Psoas muscle (tissue), 8 donors: ENCODE results near the gene MRPS9. TPM values are rescaled to one million over a fixed set of nuclear protein-coding genes. Genes with fewer than 3 reads are reported as not detected.

Source experiments
- ATAC-seq, 4 donors: fragments of 200-7000 bp; cut with Tn5 transposase; one replicate each; pipeline ENCODE4 v1.9.1; 2020; ENCODE audit warnings: moderate library complexity in 3 of 4, mild to moderate bottlenecking in 2 of 4
- DNase-seq, 2 donors: peaks; one replicate each; pipeline ENCODE4 v3.0.0-alpha.2; 2020
- H3K27ac ChIP-seq: fragments of 200-600 bp; one replicate; pipeline ENCODE4 v1.8.0; 2022
- H3K27me3 ChIP-seq, 3 donors: fragments of 200-600 bp in 1 of 3; one replicate each; pipeline versions ENCODE4 v1.6.1 to v1.8.0; 2013 to 2022; ENCODE audit warnings: low read length in 2 of 3, mild to moderate bottlenecking in 2 of 3, moderate library complexity in 1 of 3; ENCODE audit not compliant: insufficient read depth in 3 of 3
- H3K36me3 ChIP-seq, 2 donors: fragments of 200-600 bp in 1 of 2; one replicate each; pipeline versions ENCODE4 v1.6.1 to v1.8.0; 2013 to 2022; ENCODE audit warnings: low read depth in 1 of 2, mild to moderate bottlenecking in 1 of 2, moderate library complexity in 1 of 2; ENCODE audit not compliant: insufficient read depth in 1 of 2
- H3K4me1 ChIP-seq: fragments of 200-600 bp; one replicate; pipeline ENCODE4 v1.8.0; 2022
- H3K4me3 ChIP-seq: fragments of 200-600 bp; one replicate; pipeline ENCODE4 v1.8.0; 2022; ENCODE audit warnings: mild to moderate bottlenecking
- H3K9me3 ChIP-seq: fragments of 200-600 bp; one replicate; pipeline ENCODE4 v1.8.0; 2022
- CTCF ChIP-seq: fragments of 200-600 bp; IDR thresholded peaks from one replicate; pipeline ENCODE4 v1.8.0; 2022; ENCODE audit warnings: antibody characterized with exemption
- WGBS, 3 donors: extraction: QIAGEN DNeasy Blood & Tissue Kit; methylation state at CpG; one replicate each; pipeline versions ENCODE4 v1.1.6 to v1.1.7; 2013; 5-methylcytosine and 5-hydroxymethylcytosine counted together
- intact Hi-C, 2 donors: fragments of 100-400 bp; cut with DNase I; formaldehyde crosslinking; loops; one replicate each; pipeline versions ENCODE4 v1.11.0 to v1.14.2; 2022
- polyA plus RNA-seq, 3 donors: library from polyadenylated mRNA; stranded (reverse); fragments of 200-250 nt; gene quantifications; one replicate each; pipeline ENCODE4 v1.2.3, GENCODE V29; 2013
- total RNA-seq, 4 donors: library from RNA; stranded (reverse); fragmentation: NEBNext Ultra II Directional in 2 of 4; extraction: Animal tissue kit (Norgen Biotek cat#: 25700) in 2 of 4; gene quantifications; one replicate each; pipeline versions ENCODE4 v1.2.1 to v1.2.4, GENCODE V29; 2021 to 2023
- donor health status: healthy with polysubstance abuse.
- donor health status: DM: no; HTN: no; CAD: no; lungs with moderate emphysema.
- donor health status: Bipolar disorder and iron deficiency.
- donor health status: healthy.
- donor health status: DM: yes; HTN: yes; CAD: no.
- donor health status: DM: no; HTN: no; CAD: no.
- donor health status: DM: no; HTN: no; CAD: no.
- donor health status: DM: yes; HTN: yes; CAD: no.

Gene MRPS9
- total and polyA plus RNA-seq, 7 donors, result 41.3 to 62.4 (median 49.8) TPM

GRCh38 chr2:105125920-105126319, 88.1 kb downstream of the MRPS9 start:
- intact Hi-C loops, result loop anchor here in 1 of 2 donors (10.0 kb wide), 1 partner anchor 1071 kb away; no protein-coding TSS in a partner anchor
- WGBS, 3 donors, result 69 to 83% (median 78%) methylated on average over 3 of the region's 3 CpGs
- Histone ChIP-seq H3K4me1 (no peaks in the 10 kb centered on the region), H3K4me3 (no peak overlapping the region), H3K36me3 (no peaks in the 10 kb centered on the region), H3K9me3 (no peaks in the 10 kb centered on the region), H3K27ac (no peak overlapping the region), H3K27me3 (no peaks in the 10 kb centered on the region)
- ATAC-seq (no peak), DNase-seq (no peak)
- no peak for TF ChIP-seq CTCF

DNA sequence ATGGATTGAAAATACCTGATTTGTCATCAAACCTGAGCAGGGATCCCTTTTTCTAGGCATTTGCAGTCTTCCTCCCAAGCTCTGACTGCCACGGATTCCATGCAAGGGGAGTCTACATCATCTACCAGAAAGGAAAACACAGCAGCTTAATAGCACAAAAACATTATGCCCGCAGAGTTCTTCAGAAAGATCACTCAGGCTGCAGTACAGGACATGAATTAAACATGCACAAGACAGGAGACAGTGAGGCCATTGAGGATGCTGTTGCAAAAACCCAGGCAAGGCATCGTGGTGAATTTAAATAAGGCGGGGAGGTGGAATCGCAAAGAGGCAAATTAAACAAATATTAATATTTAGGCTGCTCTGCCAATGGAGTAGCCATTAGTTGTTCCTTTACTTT, 88.5 kb downstream of the MRPS9 start:
- ATAC-seq, result no peak
- intact Hi-C loops, result loop anchor here in 1 of 2 donors (10.0 kb wide), 1 partner anchor 1072 kb away; no protein-coding TSS in a partner anchor
- no peaks in the 10 kb centered on the region for H3K36me3 ChIP-seq

GRCh38 chr2:105127289-105127915, 89.5 kb downstream of the MRPS9 start:
- no peaks in the 10 kb centered on the region for H3K4me1 ChIP-seq
- ATAC-seq (no peak), DNase-seq (no peak)
- intact Hi-C loops, result loop anchor here in 1 of 2 donors (10.0 kb wide), 1 partner anchor 1073 kb away; no protein-coding TSS in a partner anchor
- no peaks in the 10 kb centered on the region for H3K9me3 ChIP-seq
- no peak overlapping the region for H3K4me3 ChIP-seq
- 90 to 92% (median 91%) methylated on average over 15 of the region's 15 CpGs for WGBS, 3 donors
- no peaks in the 10 kb centered on the region for H3K36me3 ChIP-seq
- no peaks in the 10 kb centered on the region for H3K27me3 ChIP-seq
- no peak for TF ChIP-seq CTCF
- no peak overlapping the region for H3K27ac ChIP-seq

More for the DNA sequence above, 88.5 kb downstream of the MRPS9 start:
- WGBS, 3 donors, result 89 to 93% (median 92%) methylated on average over 5 of the region's 5 CpGs
- H3K4me3 ChIP-seq, result no peak overlapping the region
- no peaks in the 10 kb centered on the region for H3K4me1 ChIP-seq
- no peak for DNase-seq
- TF ChIP-seq CTCF, result no peak
- H3K27ac ChIP-seq, result no peak overlapping the region
- H3K9me3 ChIP-seq, result no peaks in the 10 kb centered on the region
- no peaks in the 10 kb centered on the region for H3K27me3 ChIP-seq

DNA sequence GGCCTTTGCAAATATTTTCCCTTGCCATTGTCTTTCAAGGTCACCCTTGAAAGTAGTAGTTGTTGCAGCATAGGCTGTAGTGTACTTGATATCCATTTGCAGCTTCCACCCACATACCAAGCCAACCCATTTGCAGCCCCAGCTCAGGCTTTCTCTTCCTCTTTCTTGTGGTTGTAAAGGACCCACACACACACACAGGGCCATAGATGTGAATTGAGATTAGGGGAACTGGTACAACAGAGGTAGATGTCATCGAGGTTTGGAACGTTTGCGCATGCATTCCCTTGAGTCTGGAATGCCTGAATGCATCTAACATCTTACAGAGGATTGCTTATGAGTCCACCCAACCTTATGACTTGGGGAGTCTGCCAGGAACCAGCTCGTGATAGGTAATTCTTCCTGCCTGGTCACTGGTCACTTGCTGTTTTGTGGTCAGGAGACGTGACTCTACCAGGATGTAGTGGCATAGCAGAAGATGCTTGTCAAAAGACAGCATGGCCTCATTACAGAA, 91.9 kb downstream of the MRPS9 start:
- no peak for TF ChIP-seq CTCF
- H3K4me3 ChIP-seq, result no peak overlapping the region
- intact Hi-C loops, result loop anchor here in 1 of 2 donors (10.0 kb wide), 1 partner anchor 1075 kb away; no protein-coding TSS in a partner anchor
- H3K9me3 ChIP-seq, result no peaks in the 10 kb centered on the region
- no peak overlapping the region for H3K27ac ChIP-seq
- 80 to 90% (median 89%) methylated on average over 5 of the region's 5 CpGs for WGBS, 3 donors
- H3K27me3 ChIP-seq, result no peaks in the 10 kb centered on the region
- H3K36me3 ChIP-seq, result no peaks in the 10 kb centered on the region
- no peak for ATAC-seq
- no peaks in the 10 kb centered on the region for H3K4me1 ChIP-seq
- no peak for DNase-seq

- DNase-seq (no peak), ATAC-seq (no peak)
- intact Hi-C loops, result no loop called here
- Histone ChIP-seq H3K36me3 (no peaks in the 10 kb centered on the region), H3K9me3 (no peaks in the 10 kb centered on the region), H3K4me3 (no peak overlapping the region), H3K27ac (no peak overlapping the region), H3K27me3 (no peaks in the 10 kb centered on the region), H3K4me1 (no peaks in the 10 kb centered on the region)
- TF ChIP-seq CTCF, result no peak
These were observed 92.7 kb downstream of the MRPS9 start for GRCh38 chr2:105130546-105130945.
